Ascending aorta (tissue), 2 donors: ENCODE data around the gene THBS4. TPM values are rescaled to one million over a fixed set of nuclear protein-coding genes. Genes with fewer than 3 reads are reported as not detected.

Source experiments
- DNase-seq, 2 donors: peaks; one replicate each; pipeline ENCODE4 v3.0.0-alpha.2; 2019; ENCODE audit warnings: low spot score in 2 of 2
- H3K27ac ChIP-seq, 2 donors: fragments of 200-600 bp; sonication (generic); one replicate each; pipeline ENCODE4 v1.5.1; 2016 to 2017; ENCODE audit warnings: mild to moderate bottlenecking in 1 of 2
- H3K27me3 ChIP-seq: fragments of 200-600 bp; sonication (generic); one replicate; pipeline ENCODE4 v1.5.1; 2017
- H3K36me3 ChIP-seq, 2 donors: fragments of 200-600 bp; sonication (generic); one replicate each; pipeline ENCODE4 v1.5.1; 2016
- H3K4me1 ChIP-seq, 2 donors: fragments of 200-600 bp; sonication (generic); one replicate each; pipeline ENCODE4 v1.5.1; 2016 to 2017; ENCODE audit warnings: mild to moderate bottlenecking in 1 of 2
- H3K4me3 ChIP-seq, 2 donors: fragments of 200-600 bp; sonication (generic); one replicate each; pipeline ENCODE4 v1.5.1; 2016 to 2017; ENCODE audit warnings: mild to moderate bottlenecking in 1 of 2
- H3K9me3 ChIP-seq, 2 donors: fragments of 200-600 bp; sonication (generic); one replicate each; pipeline ENCODE4 v1.5.1; 2016
- intact Hi-C: fragments of 100-400 bp; cut with DNase I; formaldehyde crosslinking; loops from one replicate; pipeline ENCODE4 v1.15.1; 2023
- total RNA-seq: library from RNA; depleted of rRNA; stranded (reverse); fragments of >200 nt; gene quantifications from one replicate; pipeline ENCODE4 v1.1.0, GENCODE V29; 2016
- TF ChIP-seq, protein P1 (sequence below), 3 experiments: fragments of 200-600 bp in 2 of 3; fragments of 450-650 bp in 1 of 3; sonication (generic) in 2 of 3; IDR thresholded peaks; one replicate each; pipeline ENCODE4 v1.5.1; 2016 to 2019; ENCODE audit warnings: antibody characterized with exemption in 3 of 3, mild to moderate bottlenecking in 1 of 3, moderate library complexity in 1 of 3

THBS4 gene
- total RNA-seq, 1 donor from 2014 or later: not detected

DNA sequence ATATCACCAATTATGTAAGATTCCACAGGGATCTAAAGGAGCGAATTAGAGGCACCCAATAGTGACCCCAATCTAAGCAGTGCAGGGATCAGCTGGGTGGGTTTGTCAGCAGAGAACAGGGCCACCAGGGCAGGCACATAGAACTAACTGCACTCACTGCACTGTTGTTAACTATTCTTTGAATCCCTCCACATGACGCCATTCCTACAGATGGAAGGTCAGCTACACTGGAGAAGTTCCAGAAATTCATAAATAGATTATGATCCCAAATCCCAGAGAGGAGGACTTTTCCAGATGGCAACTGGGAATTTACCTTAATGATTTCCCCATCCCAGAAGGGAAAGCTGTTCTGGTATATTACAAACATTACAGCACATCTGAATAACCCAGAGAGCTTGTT is 84.2 kb downstream of the THBS4 start:
- Histone ChIP-seq H3K9me3 (no peaks in the 10 kb centered on the region), H3K36me3 (no peaks in the 10 kb centered on the region), H3K27me3 (no peaks in the 10 kb centered on the region), H3K4me1 (no peaks in the 10 kb centered on the region), H3K27ac (no peak overlapping the region), H3K4me3 (no peak overlapping the region)
- intact Hi-C loops: no loop called here
- DNase-seq: no peak
- TF ChIP-seq, protein P1, sequence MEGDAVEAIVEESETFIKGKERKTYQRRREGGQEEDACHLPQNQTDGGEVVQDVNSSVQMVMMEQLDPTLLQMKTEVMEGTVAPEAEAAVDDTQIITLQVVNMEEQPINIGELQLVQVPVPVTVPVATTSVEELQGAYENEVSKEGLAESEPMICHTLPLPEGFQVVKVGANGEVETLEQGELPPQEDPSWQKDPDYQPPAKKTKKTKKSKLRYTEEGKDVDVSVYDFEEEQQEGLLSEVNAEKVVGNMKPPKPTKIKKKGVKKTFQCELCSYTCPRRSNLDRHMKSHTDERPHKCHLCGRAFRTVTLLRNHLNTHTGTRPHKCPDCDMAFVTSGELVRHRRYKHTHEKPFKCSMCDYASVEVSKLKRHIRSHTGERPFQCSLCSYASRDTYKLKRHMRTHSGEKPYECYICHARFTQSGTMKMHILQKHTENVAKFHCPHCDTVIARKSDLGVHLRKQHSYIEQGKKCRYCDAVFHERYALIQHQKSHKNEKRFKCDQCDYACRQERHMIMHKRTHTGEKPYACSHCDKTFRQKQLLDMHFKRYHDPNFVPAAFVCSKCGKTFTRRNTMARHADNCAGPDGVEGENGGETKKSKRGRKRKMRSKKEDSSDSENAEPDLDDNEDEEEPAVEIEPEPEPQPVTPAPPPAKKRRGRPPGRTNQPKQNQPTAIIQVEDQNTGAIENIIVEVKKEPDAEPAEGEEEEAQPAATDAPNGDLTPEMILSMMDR (IDR thresholded peaks at IDR 0.05): no peak

DNA sequence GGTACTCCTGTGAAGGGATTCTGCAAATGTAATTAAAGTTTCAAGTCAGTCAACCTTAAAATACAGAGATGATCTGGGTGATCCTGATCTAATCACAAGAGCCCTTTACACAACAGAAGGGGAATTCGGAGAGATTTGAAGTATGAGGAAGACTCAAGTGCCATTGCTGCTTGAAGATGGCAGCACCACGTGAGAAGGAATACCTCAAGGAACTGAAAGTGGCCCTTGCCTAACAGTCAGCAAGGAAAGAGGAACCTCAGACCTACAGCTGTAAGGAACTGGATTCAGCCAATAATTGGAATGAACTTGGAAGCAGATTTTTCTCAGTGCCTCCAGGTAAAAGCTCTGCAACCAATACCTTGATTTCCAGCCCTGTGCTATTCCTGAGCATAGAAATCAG is 87.4 kb downstream of the THBS4 start:
- intact Hi-C loops: no loop called here
- Histone ChIP-seq H3K36me3 (no peaks in the 10 kb centered on the region), H3K4me3 (no peak overlapping the region), H3K9me3 (no peaks in the 10 kb centered on the region), H3K27me3 (no peaks in the 10 kb centered on the region), H3K27ac (no peak overlapping the region), H3K4me1 (no peaks in the 10 kb centered on the region)
- DNase-seq: peak in 1 of 2 donors; percentile 73
- TF ChIP-seq, protein P1 (IDR thresholded peaks at IDR 0.05): no peak

DNA sequence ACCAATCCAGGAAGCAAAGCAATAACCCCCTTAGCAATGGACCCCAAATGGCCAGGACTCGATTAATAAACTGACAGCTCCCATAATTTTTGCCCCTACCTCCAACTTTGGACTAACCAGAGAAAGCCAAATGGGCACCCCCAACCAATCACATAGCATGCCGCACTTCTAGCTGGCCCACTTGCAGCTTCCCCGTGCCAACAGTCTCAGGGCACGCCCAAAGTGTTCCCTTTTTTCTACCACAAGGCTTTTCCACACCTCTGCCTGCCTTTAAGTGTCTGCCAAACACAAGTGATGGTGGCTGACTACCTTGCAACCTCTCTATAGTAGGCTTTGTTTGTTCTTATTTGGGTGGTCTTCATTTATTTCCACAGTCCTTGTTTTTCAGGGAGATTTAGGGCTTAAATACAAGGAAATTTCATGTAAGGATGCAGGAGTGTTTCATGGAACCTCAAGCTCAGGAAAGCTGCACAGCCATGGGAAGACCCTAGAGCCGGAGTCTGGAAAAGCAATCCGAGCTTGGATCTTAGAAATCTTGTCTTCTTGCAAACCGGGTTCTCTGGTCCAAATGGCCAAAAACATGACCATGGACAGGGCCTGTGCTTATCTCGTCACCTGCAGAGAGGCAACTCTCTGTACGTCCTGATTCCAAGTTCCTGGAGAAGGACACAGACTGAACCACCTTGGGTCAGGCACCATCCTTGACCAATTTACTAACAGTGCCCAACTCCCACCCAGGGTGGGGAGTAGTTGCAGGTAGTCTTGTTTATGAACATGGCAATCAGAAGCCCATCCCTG is 89.2 kb downstream of the THBS4 start:
- Histone ChIP-seq H3K9me3 (no peaks in the 10 kb centered on the region), H3K4me1 (no peaks in the 10 kb centered on the region), H3K36me3 (no peaks in the 10 kb centered on the region), H3K27me3 (no peaks in the 10 kb centered on the region), H3K27ac (no peak overlapping the region), H3K4me3 (no peak overlapping the region)
- TF ChIP-seq, protein P1 (IDR thresholded peaks at IDR 0.05): no peak
- no peak for DNase-seq
- intact Hi-C loops: no loop called here

DNA sequence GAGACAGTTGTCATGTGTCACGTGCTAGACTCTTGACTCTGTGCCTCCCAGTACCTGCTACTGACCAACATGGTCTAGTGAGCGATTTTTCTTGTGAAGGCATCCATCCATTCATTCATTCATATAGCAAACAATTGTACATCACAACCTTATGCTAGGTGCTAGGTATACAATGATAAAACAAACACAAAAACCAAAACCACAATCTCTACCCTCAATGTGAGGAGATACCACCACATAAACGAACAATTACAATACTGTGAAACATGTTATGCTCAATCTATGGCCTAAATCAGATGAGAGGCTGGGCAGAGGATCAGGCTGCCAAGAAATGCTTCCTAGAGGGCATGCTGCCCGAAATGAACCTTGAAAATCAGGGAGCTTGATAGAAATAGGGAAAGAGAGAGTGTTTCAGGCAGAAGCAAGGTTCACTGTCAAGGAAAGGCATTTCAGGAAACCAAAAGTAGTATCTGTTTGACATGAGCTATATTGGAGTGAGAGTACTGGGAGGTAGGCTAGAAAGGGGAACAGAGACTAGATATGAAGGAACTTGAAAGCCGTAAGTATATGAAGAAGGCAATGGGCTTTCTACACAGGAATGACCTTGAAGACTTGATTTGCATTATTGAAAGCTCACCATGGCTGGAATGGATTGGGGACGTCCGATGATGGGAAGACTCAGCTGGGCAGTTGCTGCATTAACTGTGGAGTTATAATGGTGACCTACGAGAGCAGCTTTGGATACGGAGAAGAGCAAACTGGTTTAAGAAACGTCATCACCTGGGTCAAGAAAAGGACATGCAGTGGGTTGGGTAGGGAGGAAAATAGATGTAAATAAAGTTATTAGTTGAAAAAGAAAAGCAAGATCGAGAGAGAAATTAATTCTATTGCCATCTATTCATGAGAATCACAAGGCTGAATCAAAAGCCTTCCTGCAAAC is 90.1 kb downstream of the THBS4 start:
- no peaks in the 10 kb centered on the region for H3K4me1 ChIP-seq
- H3K27me3 ChIP-seq: no peaks in the 10 kb centered on the region
- DNase-seq: no peak
- H3K36me3 ChIP-seq: no peaks in the 10 kb centered on the region
- TF ChIP-seq, protein P1 (IDR thresholded peaks at IDR 0.05): no peak
- intact Hi-C loops: no loop called here
- no peak overlapping the region for H3K4me3 ChIP-seq
- H3K27ac ChIP-seq: peak overlapping the region in 1 of 2 donors; percentile 26
- H3K9me3 ChIP-seq: no peaks in the 10 kb centered on the region

DNA sequence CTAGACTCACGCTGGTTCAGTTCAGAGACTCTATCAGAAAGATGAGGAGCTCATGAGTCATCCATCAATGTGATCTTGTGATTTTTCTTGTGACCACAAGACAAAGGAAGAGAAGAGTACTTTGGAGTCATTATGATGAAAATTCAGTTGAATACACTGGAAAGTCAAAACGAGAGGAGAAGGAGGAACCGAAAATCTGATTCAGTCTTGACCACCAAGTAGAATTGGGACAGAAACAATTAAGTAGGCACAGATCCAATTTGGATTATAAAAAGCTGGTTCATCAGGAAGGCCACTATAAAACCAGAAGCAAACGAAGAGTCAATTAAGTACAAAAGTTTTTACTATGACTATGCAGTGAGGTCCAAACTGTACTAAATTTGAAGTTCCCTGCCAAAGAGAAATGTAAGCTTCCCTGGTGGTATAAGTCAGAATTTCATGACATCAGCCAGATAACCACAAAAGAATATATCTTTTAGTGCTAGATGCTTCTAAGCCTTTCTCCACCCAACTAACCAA is 90.9 kb downstream of the THBS4 start:
- no peaks in the 10 kb centered on the region for H3K9me3 ChIP-seq
- no peaks in the 10 kb centered on the region for H3K36me3 ChIP-seq
- H3K27me3 ChIP-seq: no peaks in the 10 kb centered on the region
- H3K27ac ChIP-seq: no peak overlapping the region
- intact Hi-C loops: no loop called here
- DNase-seq: no peak
- H3K4me3 ChIP-seq: no peak overlapping the region
- no peaks in the 10 kb centered on the region for H3K4me1 ChIP-seq
- TF ChIP-seq, protein P1 (IDR thresholded peaks at IDR 0.05): no peak
